ACHN (cell line): ENCODE measurements around the gene ID1.
"Not testable (repeated sequence)": the region's sequence is repeated elsewhere in the genome, so short reads cannot be mapped to it uniquely, and the experiment has no call there.

Experiments
- DNase-seq: peaks from one replicate; pipeline ENCODE4 v3.0.0-alpha.2; 2015
- in situ Hi-C: cut with HindIII; loops from 2 replicates; pipeline ENCODE4 v1.10.0; 2017; ENCODE audit warnings: low sequenced_read_pairs, low pct_ligation_motif_present, low pct_unique_long_range_greater_than_20kb

Gene ID1

DNA sequence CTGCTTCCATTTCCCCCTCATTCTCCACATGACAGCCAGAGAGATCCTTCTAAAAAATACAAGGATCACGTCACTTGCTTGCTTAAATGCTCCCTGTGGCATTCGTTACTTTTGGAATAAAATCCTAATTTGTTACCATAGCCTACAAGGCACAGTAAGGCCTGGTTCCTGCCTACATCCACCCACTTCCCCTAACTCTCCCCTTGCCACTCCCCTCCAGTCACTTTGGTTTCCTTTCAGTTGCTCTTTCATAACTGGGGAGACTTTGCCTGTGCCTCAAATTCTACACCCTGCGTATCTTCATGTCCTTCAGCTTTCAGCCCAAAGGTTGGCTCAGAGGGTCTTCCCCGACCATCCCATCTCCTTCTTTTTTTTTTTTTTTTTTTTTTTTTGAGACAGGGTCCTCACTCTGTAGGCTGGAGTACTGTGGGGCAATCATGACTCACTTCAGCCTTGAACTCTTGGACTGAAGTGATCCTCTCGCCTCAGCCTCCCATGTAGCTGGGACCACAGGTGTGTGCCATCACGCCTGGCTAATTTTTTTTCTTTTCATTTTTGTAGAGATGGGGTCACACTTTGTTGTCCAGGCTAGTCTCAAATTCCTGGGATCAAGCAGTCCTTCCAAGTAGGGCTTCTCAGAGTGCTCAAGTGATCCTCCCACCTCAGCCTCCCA, 12.5 kb downstream of the ID1 start:
- no peak for DNase-seq
- in situ Hi-C loops = no loop called here

DNA sequence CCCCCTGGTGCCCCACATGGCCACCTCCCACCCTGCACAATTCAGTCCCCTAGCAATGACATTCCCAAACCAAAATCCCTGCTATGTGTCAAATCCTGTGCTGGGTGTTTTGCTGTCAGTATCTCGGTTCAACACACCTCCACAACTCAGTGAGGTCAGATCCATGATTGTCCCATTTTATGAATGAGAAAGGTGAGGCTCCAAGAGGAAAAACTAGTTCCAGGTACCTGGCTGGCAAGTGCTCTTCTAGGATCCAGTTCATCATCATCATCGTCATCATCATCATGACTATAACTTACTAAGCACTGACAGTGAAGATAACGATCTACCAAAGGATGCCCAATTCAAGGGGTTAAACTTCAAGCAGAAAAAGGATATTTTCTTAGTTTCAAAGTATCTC, 15.2 kb downstream of the ID1 start:
- no peak for DNase-seq
- in situ Hi-C loops = no loop called here

DNA sequence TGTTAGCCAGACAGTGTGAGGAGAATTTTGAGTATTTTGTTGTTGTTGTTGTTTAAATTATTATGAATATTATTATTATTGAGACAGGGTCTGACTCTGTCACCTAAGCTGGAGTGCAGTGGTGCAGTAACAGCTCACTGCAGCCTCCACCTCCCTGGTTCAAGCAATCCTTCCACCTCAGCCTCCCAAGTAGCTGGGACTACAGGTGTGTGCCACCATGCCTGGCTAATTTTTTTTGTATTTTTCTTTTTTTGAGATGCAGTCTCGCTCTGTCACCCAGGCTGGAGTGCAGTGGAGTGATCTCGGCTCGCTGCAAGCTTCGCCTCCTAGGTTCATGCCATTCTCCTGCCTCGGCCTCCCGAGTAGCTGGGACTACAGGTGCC, 18.0 kb downstream of the ID1 start:
- in situ Hi-C loops, DNase-seq: not testable (repeated sequence)

DNA sequence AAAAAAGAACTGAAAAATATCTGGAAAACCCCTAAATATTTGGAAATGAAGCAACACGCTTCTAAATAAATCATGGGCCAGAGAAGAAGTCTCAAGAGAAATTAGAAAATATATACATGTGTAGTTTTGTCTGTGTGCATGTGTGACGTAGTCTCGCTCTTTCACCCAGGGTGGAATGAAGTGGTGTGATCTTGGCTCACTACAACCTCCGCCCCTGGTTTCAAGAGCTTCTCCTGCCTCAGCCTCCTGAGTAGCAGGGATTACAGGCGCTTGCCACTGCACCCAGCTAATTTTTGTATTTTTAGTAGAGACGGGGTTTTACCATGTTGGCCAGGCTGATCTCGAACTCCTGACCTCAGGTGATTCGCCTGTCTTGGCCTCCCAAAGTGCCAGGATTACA, 21.4 kb downstream of the ID1 start:
- in situ Hi-C loops, DNase-seq: not testable (repeated sequence)

- DNase-seq, in situ Hi-C loops: not testable (repeated sequence)
These were observed 23.0 kb downstream of the ID1 start for GRCh38 chr20:31628057-31628456.

GRCh38 chr20:31630187-31630790, 25.2 kb downstream of the ID1 start:
- DNase-seq = no peak
- in situ Hi-C loops = no loop called here

GRCh38 chr20:31632548-31633338, 27.7 kb downstream of the ID1 start:
- DNase-seq = no peak
- in situ Hi-C loops = no loop called here

DNA sequence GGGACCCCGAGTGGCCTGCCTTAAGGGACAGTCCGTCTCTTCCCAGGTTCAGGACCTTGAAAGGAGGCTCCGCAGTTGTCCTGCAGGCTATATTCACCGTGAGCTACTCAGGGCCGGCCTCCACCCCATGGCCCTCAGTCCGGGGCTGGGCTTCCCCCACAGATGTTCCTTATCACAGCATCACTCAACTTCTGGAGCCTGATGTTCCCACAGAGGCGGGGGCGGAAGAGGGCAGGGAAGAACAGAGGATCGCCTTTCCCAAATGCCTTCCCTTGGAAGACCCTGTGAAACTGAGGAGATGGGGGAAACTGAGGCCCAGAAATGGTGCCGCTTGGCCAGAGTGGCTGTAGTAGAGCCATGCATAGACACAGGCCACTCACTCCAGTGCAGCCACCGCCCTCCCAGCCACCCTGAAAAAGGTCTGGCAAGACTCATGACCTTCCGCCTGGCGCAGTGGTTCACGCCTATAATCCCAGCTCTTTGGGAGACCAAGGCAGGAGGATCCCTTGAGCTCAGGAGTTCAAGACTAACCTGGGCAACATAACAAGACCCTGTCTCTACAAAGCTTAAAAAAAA, 28.3 kb downstream of the ID1 start:
- in situ Hi-C loops = no loop called here
- no peak for DNase-seq

- in situ Hi-C loops = no loop called here
- no peak for DNase-seq
These were observed 32.6 kb downstream of the ID1 start, which contains the start of gene COX4I2 for GRCh38 chr20:31637660-31638059. TSS of gene COX4I2 (plus strand) at chr20:31637912. CDS start at chr20:31639018, 1,106 bp downstream.

DNA sequence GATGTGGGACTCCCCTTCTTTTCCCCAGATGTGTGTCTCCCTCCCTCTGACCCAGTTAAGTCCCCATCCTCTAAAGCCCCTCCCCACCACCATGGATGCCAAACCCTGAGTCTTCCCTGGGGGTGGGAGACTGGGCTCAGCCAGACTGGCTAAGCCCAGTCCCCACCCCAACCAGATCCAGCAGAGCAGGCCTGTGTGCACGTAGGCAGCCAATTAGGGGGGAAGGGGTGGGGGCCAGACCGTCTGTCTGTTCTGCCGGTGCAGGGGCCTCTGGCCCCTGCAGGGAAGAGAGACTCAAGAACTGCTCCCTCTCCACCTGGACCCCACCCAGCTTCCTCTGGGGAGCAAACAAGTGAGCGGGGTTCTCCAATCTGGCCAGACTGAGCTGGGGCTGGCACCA, 33.2 kb downstream of the ID1 start:
- in situ Hi-C loops = no loop called here

DNA sequence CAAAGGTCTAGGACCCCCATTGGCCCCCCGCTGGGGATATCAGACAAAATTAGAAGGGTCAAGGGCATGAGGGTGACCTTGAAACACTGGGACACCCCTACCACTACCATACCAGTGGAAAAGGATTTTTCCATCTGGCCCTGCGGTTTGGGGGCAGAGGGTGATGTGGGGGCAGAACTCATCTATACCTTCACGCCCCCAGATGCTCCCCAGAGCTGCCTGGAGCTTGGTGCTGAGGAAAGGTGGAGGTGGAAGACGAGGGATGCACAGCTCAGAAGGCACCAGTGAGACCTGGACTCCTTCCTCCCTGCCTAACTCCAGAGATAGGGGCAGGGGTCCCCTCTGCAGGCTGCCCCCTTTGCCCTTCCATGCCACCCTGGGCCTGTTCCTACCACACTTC, 33.7 kb downstream of the ID1 start:
- in situ Hi-C loops = no loop called here
- DNase-seq = no peak

More for the DNA sequence above, 33.2 kb downstream of the ID1 start:
- DNase-seq = no peak

DNA sequence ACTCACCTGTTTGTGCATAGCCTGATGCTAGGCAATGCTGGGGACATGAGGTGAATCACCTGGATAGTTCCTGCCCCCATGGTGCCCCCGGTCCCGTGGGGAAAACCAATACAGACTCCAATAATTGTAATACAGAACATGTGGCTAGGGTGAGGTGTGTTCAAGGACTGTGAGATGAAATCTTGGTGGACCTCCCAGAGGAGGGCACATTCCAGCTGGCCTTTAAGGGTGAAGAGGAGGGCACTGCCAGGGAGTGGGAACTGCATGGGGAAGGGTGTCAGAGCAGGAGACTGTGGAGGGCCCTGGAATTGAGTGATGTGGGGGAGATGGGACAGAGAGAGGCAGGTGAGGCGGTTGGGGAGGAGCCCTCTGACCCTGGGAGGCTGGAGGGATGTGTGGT, 35.2 kb downstream of the ID1 start:
- in situ Hi-C loops = no loop called here
- DNase-seq = no peak

DNA sequence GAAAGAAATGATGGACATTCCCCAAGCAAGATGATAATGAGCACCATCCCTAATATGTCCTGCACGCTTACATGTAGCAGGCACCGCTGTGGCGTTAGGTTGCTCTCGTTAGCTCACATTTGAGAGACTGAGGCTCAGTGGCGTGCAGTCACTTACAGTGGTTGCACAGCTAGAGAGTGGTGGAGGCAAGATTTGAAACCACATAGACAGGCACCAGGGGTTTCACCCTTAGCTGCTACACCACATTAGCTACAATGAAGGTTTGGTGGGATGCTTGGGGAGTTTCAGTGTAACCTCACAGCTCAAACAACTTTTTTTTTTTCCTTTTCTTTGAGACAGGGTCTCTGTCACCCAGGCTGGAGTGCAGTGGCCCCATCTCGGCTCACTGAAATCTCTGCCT, 36.3 kb downstream of the ID1 start:
- DNase-seq = no peak
- in situ Hi-C loops = no loop called here

DNA sequence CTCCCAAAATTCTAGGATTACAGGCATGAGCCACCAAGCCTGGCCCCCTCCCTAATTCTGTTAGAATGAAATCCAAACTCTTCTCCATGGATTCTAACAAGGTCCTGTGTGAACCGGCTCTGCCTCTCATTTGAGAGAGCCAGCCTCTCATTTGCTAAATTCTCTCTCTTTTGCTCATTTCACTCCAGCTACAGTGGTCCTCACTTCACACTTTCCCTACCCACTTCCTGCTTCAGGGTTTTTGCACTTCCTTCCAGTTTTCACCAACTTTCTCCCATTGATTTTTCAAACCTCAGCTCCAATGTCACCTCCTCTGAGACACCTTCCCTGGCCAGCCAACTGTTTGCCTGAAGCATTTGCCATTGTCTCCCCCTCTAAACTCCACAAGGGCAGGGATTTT, 37.7 kb downstream of the ID1 start:
- in situ Hi-C loops = no loop called here

DNA sequence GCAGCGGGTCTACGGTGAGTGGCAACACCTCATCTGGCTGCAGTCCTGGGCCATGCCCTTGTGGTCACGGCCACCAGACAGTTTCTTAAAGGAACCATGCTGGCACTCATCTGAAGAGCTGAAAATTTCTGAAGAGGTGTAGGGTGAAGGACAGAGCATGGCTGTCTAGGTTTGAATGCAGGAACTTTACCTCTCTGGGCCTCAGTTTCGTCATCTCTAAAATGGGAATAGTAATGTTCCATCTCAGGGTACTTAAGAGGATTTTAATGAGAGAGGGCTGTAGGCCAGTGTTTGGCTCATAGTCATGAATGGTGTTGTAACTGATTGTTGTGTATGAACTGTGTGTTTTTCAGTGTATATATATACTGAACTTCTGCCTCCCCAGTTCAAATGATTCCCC, 38.4 kb downstream of the ID1 start:
- in situ Hi-C loops = no loop called here
- no peak for DNase-seq

More for the DNA sequence above, 37.7 kb downstream of the ID1 start:
- DNase-seq = no peak

DNA sequence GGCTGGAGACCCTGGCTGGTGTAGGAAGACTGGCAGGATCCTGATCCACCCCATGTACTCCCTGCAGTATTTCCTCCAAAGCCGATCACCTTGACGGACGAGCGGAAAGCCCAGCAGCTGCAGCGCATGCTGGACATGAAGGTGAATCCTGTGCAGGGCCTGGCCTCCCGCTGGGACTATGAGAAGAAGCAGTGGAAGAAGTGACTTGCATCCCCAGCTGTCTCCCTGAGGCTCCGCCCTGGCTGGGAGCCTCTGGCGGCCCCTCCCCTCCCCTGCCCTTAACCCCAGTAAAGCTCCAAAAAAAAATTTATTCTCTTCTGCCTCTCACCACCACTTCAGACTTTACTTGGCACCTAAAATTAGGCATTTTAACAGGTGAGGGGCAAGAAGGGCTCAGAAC, 39.6 kb downstream of the ID1 start:
- in situ Hi-C loops = no loop called here
- DNase-seq = no peak

DNA sequence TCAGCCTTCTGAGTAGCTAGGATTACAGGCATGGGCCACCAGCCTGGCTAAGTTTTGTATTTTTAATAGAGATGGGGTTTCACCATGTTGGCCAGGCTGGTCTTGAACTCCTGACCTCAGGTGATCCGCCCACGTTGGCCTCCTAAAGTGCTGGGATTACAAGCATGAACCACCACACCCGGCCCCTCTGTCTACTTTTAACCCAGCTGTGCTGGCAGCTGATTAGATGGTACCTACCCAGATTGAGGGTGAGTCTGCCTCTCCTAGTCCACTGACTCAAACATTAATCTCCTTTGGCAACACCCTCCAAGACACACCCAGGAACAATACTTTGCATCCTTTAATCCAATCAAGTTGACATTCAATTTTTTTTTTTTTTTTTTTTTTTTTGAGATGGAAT, 43.0 kb downstream of the ID1 start:
- DNase-seq, in situ Hi-C loops: not testable (repeated sequence)

GRCh38 chr20:31652917-31653396, 47.9 kb downstream of the ID1 start:
- in situ Hi-C loops = no loop called here

DNA sequence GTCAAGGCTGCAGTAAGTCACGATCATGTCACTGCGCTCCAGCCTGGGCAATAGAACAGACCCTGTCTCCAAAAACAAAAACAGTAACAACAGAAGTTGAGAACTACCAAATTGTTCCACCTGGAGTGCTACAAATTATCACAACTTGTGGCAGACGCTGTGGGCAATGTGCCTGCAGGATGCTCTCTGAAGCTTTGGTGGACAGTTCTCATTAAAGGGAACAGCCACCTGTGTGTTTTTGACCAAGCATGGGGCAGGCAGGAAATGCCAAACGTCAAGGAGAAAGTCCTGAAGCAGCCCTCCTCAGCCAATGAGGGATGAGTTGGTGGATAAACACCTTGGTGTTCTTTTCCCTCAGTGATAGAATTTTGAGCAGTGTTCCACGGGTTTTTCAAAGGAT, 48.5 kb downstream of the ID1 start:
- in situ Hi-C loops = no loop called here

More at GRCh38 chr20:31652917-31653396, 47.9 kb downstream of the ID1 start:
- no peak for DNase-seq

More for the DNA sequence above, 48.5 kb downstream of the ID1 start:
- DNase-seq = no peak
